Mesothelial cell of epicardium (in vitro differentiated cells): ENCODE results near the gene NLRP10. TPM values are rescaled to one million over a fixed set of nuclear protein-coding genes. Genes with fewer than 3 reads are reported as not detected.
"Not testable (repeated sequence)": the region's sequence is repeated elsewhere in the genome, so short reads cannot be mapped to it uniquely, and the experiment has no call there.

Experiments
- DNase-seq, 2 experiments: peaks; one replicate each; pipeline ENCODE4 v3.0.0; 2021; ENCODE audit warnings: low spot score in 2 of 2; ENCODE audit not compliant: unreplicated experiment in 2 of 2
- H3K27ac Mint-ChIP-seq: 2 replicates; pipeline ENCODE4 v1.8.0; 2021; ENCODE audit warnings: mixed read lengths
- H3K27me3 Mint-ChIP-seq: 2 replicates; pipeline ENCODE4 v1.8.0; 2021; ENCODE audit warnings: low read depth, mixed read lengths
- H3K36me3 Mint-ChIP-seq: 2 replicates; pipeline ENCODE4 v1.8.0; 2021; ENCODE audit warnings: mixed read lengths
- H3K4me1 Mint-ChIP-seq: 2 replicates; pipeline ENCODE4 v1.8.0; 2021; ENCODE audit warnings: mixed read lengths
- H3K4me3 Mint-ChIP-seq: 2 replicates; pipeline ENCODE4 v1.8.0; 2021; ENCODE audit warnings: mild to moderate bottlenecking, moderate library complexity, mixed read lengths
- H3K9me3 Mint-ChIP-seq: 2 replicates; pipeline ENCODE4 v1.8.0; 2021; ENCODE audit warnings: mixed read lengths
- CTCF ChIP-seq: fragments of 200-600 bp; sonication (generic); IDR thresholded peaks from one replicate; pipeline ENCODE4 v1.5.0; 2021; ENCODE audit warnings: antibody characterized with exemption; ENCODE audit not compliant: unreplicated experiment
- total RNA-seq: library from RNA; stranded (reverse); gene quantifications from 3 replicates; pipeline ENCODE4 v1.2.1, GENCODE V29; 2021

NLRP10 gene
- total RNA-seq, 1 donor from 2014 or later: not detected

GRCh38 chr11:8000390-8000789, 35.1 kb upstream of the NLRP10 start:
- peaks cover 4% of the 10 kb centered on the region for H3K27me3 Mint-ChIP-seq

GRCh38 chr11:7999795-8000194, 34.5 kb upstream of the NLRP10 start:
- no peak for TF ChIP-seq CTCF
- peaks cover 39% of the 10 kb centered on the region for H3K36me3 Mint-ChIP-seq
- H3K4me3 Mint-ChIP-seq: no peak overlapping the region
- no peak for DNase-seq
- no peak overlapping the region for H3K27ac Mint-ChIP-seq
- H3K27me3 Mint-ChIP-seq: no peaks in the 10 kb centered on the region
- no peaks in the 10 kb centered on the region for H3K9me3 Mint-ChIP-seq
- no peaks in the 10 kb centered on the region for H3K4me1 Mint-ChIP-seq

More at GRCh38 chr11:8000390-8000789, 35.1 kb upstream of the NLRP10 start:
- DNase-seq: no peak
- H3K36me3 Mint-ChIP-seq: peaks cover 33% of the 10 kb centered on the region
- no peak overlapping the region for H3K4me3 Mint-ChIP-seq
- H3K4me1 Mint-ChIP-seq: no peaks in the 10 kb centered on the region
- no peak for TF ChIP-seq CTCF
- no peaks in the 10 kb centered on the region for H3K9me3 Mint-ChIP-seq
- H3K27ac Mint-ChIP-seq: no peak overlapping the region

- Mint-ChIP-seq H3K27me3 (no peaks in the 10 kb centered on the region), H3K9me3 (no peaks in the 10 kb centered on the region), H3K27ac (no peak overlapping the region), H3K4me3 (no peak overlapping the region), H3K36me3 (peaks cover 53% of the 10 kb centered on the region), H3K4me1 (no peaks in the 10 kb centered on the region)
- DNase-seq: no peak
- TF ChIP-seq CTCF: no peak
Measured at GRCh38 chr11:7994581-7995278, 29.5 kb upstream of the NLRP10 start.

GRCh38 chr11:7987560-7987883, 22.3 kb upstream of the NLRP10 start:
- DNase-seq, H3K9me3 Mint-ChIP-seq, H3K27me3 Mint-ChIP-seq, H3K36me3 Mint-ChIP-seq: not testable (repeated sequence)
- peak overlapping the region; percentile 92 for H3K4me3 Mint-ChIP-seq
- H3K4me1 Mint-ChIP-seq: peaks cover 18% of the 10 kb centered on the region
- peak overlapping the region; percentile 93 for H3K27ac Mint-ChIP-seq

GRCh38 chr11:7986768-7987559, 21.7 kb upstream of the NLRP10 start, which contains the start of gene EIF3F:
TSS of gene EIF3F (plus strand) at chr11:7987337. CDS start at chr11:7987353, 16 bp downstream.
- Mint-ChIP-seq H3K27me3 (no peaks in the 10 kb centered on the region), H3K4me3 (peak within 1 kb of the TSS; percentile 92), H3K27ac (peak within 1 kb of the TSS; percentile 93), H3K4me1 (peaks cover 18% of the 10 kb centered on the region), H3K9me3 (no peaks in the 10 kb centered on the region), H3K36me3 (no peaks in the 10 kb centered on the region)
- DNase-seq: peak; percentile 73 to 88
- peak; percentile 89 for TF ChIP-seq CTCF

- no peaks in the 10 kb centered on the region for H3K9me3 Mint-ChIP-seq
- no peak for TF ChIP-seq CTCF
- H3K27ac Mint-ChIP-seq: no peak overlapping the region
- H3K4me1 Mint-ChIP-seq: peaks cover 16% of the 10 kb centered on the region
- no peak for DNase-seq
- H3K27me3 Mint-ChIP-seq: no peaks in the 10 kb centered on the region
- no peak overlapping the region for H3K4me3 Mint-ChIP-seq
- H3K36me3 Mint-ChIP-seq: no peaks in the 10 kb centered on the region
Measured at GRCh38 chr11:7983832-7984590, 18.8 kb upstream of the NLRP10 start.
